A204.1 (cell line): ENCODE measurements around the gene KIF26B.
"Not testable (repeated sequence)": the region's sequence is repeated elsewhere in the genome, so short reads cannot be mapped to it uniquely, and the experiment has no call there.

ENCODE experiments used
- FAIRE-seq: peaks from 2 replicates; lab custom pipeline; 2012; peaks lifted over from hg19 to GRCh38; lab: Jason Lieb, UNC

The KIF26B gene

GRCh38 chr1:245654460-245655050 is 499.8 kb downstream of the KIF26B start:
- FAIRE-seq, result no peak

- no peak for FAIRE-seq
Observed at GRCh38 chr1:245656189-245656717, 501.5 kb downstream of the KIF26B start.

- FAIRE-seq, result no peak
Observed at GRCh38 chr1:245657371-245657770, 502.6 kb downstream of the KIF26B start.

GRCh38 chr1:245663373-245663772 is 508.6 kb downstream of the KIF26B start:
- no peak for FAIRE-seq

GRCh38 chr1:245663841-245664240 is 509.1 kb downstream of the KIF26B start:
- no peak for FAIRE-seq

- FAIRE-seq, result no peak
Observed at GRCh38 chr1:245666412-245666811, 511.6 kb downstream of the KIF26B start.

- FAIRE-seq, result no peak
Observed at GRCh38 chr1:245671349-245671748, 516.6 kb downstream of the KIF26B start.

GRCh38 chr1:245671966-245672767 is 517.4 kb downstream of the KIF26B start:
- FAIRE-seq, result no peak

- not testable (repeated sequence) for FAIRE-seq
Observed at GRCh38 chr1:245672836-245673656, 518.3 kb downstream of the KIF26B start.

GRCh38 chr1:245673881-245674414 is 519.2 kb downstream of the KIF26B start:
- FAIRE-seq, result no peak

- no peak for FAIRE-seq
Observed at GRCh38 chr1:245677461-245678240, 522.9 kb downstream of the KIF26B start.

- no peak for FAIRE-seq
Observed at GRCh38 chr1:245678860-245679411, 524.2 kb downstream of the KIF26B start.

GRCh38 chr1:245679821-245680780 is 525.3 kb downstream of the KIF26B start:
- no peak for FAIRE-seq

- FAIRE-seq, result no peak
Observed at GRCh38 chr1:245682638-245683628, 528.1 kb downstream of the KIF26B start.

- FAIRE-seq, result no peak
Observed at GRCh38 chr1:245683676-245684075, 528.9 kb downstream of the KIF26B start.

GRCh38 chr1:245684166-245684565 is 529.4 kb downstream of the KIF26B start:
- FAIRE-seq, result no peak

- no peak for FAIRE-seq
Observed at GRCh38 chr1:245684571-245684970, 529.8 kb downstream of the KIF26B start.

GRCh38 chr1:245685111-245685810 is 530.5 kb downstream of the KIF26B start:
- no peak for FAIRE-seq
